Central memory CD4-positive, alpha-beta T cell (primary cell): ENCODE data around the gene SSTR3.
A peak's percentile ranks its signal among the peaks of the same experiment; 100 is the strongest.

Source experiments
- DNase-seq: peaks from one replicate; pipeline ENCODE4 v3.0.0; 2022

Gene SSTR3

GRCh38 chr22:37228106-37229011 is 16.1 kb upstream of the SSTR3 start:
- no peak for DNase-seq

GRCh38 chr22:37226514-37226913 is 14.2 kb upstream of the SSTR3 start:
- no peak for DNase-seq

GRCh38 chr22:37226087-37226486 is 13.8 kb upstream of the SSTR3 start:
- no peak for DNase-seq

GRCh38 chr22:37225481-37225880 is 13.2 kb upstream of the SSTR3 start:
- no peak for DNase-seq

GRCh38 chr22:37224757-37225420 is 12.6 kb upstream of the SSTR3 start:
- no peak for DNase-seq

GRCh38 chr22:37223965-37224551 is 11.8 kb upstream of the SSTR3 start:
- no peak for DNase-seq

- DNase-seq = peak; percentile 69
Observed at GRCh38 chr22:37222440-37222971, 10.2 kb upstream of the SSTR3 start.

GRCh38 chr22:37221424-37222333 is 9.4 kb upstream of the SSTR3 start:
- no peak for DNase-seq

- no peak for DNase-seq
Observed at GRCh38 chr22:37220543-37220981, 8.3 kb upstream of the SSTR3 start.

DNA sequence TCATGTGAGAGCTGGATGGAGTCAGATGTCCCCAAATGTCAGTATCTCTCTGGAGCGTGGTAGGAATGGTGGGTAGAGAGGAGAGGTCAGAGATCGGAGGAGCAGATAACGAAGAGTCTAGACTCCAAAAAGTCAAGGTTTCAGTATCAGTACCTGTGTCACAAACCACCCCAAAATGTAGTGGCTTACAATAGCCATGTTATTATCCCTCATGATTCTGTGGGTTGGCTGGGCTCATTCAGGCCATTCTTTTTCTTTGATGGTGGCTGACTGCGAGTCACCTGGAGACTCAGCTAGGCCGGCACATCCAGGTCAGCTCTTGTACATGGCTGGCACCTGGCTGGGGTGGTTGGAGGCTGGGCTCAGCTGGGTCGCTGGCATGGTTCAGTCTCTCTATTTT is 7.3 kb upstream of the SSTR3 start:
- DNase-seq = no peak

DNA sequence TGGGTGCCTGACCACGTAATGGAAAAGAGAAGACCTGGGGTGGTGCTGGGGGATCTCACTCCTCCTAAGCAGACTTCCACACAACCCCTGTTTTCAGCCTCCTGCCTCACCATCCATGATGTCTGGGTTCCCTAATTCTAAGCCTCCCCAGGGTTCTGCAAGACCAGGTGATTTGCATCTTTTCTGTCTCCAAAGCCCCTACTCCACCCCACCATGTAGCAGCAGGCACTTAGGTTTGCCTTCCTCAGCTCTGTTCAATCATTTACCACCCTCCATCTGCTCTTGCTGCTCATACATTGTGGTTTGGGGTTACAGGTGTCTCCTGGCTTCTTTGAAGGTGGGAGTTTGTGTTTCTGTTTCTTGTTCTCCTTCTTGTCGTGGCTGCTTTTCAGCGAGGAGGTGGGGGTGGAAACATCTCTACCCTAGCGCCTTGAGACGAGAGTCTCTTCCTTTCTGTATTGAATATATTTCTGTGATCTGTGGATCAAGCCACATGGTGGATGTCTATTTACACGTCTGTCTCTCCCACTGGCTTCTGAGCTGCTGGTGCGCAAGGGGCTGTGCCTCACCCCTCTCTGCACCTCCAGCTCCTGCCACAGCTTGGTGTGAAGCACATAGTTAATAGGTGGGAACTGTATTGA is 6.6 kb upstream of the SSTR3 start:
- DNase-seq = peak; percentile 93

DNA sequence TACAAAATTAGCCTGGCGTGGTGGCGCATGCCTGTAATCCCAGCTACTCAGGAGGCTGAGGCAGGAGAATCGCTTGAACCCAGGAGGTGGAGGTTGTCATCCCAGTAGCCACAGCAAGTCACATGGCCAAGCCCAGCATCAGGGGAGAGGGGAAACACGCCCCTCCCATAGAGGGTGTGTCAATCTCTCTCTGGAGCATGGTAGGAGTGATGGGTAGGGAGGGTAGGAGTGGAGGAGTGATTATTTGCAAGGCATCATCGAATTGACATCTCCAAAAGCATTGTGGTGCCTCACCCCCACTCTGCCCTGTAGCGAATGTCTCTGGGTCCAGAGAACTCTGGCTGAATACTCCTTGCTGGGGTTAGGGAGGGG is 6.1 kb upstream of the SSTR3 start:
- DNase-seq = no peak

DNA sequence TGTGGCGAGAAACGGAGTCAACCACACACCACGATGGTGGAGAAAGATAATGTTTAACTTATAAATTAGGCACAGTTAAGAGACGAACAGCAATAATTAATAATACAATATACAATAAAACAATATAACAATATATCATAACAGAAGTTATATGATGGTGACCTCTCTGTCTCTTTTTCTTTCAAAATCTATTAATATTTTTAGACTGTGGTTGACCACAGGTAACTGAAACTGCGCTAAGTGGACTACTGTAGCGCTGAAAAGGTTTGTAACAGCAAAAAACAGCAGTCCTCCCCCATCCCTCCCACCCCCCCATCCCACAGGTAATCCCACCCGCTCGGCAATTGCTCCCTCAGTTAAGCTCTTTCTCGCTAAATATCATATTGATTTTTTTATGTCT is 3.6 kb upstream of the SSTR3 start:
- DNase-seq = no peak

DNA sequence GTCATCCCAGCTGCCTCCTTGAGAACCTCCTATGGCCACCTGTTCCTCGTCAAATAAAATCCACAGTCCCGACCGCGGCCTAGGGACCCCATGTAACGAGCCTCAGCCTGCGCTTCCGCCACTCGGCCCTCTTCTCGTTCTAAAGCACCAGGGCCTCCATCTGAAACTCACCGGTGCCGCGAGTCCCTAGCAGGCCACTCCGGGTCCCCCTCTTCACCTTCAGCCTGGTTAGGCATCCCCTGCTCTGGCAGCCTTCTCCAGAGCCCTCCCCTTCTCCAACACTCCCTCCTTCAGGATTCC is 2.4 kb upstream of the SSTR3 start:
- no peak for DNase-seq

- no peak for DNase-seq
Observed at GRCh38 chr22:37213941-37214730, 1.9 kb upstream of the SSTR3 start.

DNA sequence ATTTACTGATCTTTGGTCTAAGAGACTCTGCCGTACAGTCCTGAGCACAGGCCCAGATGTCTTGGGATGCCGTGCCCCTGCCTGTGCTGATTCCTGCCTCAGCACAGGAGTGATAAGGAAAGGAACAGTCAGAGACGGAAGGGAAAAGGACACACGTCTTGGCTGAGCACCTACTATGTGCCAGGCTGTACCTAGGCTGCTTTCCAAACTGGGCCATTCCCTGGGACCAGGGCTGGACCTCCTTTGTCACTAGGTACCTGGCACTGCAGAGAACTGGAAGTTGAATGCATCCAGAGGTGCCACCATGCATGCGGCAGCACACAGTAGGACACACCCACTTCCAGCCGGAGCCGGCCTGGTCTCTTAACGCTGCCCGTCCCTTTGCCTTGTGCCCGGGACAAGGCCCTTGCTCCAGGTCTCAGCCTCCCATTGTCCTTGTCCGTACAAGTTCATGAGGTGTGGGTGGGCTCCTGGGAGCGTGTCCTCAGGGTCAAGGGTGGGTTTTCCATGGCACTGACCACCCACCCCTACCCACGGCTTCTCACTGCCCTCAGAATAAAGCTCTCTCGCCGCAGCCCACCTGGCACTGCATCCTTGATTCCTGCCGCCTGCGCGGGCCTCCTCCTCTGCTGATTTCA is 1.1 kb upstream of the SSTR3 start:
- no peak for DNase-seq

DNA sequence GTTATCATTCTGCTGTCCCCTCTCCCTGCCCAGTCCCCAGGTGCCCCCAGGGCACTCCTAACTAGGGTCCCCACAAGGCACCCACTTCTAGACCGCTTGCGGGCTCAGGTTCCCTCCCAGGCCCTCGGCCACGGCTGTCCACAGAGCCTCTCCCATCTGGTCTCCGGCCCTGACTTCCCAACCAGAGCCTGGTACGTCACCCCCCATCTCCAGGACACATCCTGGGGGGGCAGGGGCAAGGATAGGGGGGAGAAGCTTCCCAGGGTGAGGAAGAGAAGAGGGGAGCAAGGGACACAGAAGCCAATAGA is 457 bp downstream of the SSTR3 start:
- DNase-seq = no peak

DNA sequence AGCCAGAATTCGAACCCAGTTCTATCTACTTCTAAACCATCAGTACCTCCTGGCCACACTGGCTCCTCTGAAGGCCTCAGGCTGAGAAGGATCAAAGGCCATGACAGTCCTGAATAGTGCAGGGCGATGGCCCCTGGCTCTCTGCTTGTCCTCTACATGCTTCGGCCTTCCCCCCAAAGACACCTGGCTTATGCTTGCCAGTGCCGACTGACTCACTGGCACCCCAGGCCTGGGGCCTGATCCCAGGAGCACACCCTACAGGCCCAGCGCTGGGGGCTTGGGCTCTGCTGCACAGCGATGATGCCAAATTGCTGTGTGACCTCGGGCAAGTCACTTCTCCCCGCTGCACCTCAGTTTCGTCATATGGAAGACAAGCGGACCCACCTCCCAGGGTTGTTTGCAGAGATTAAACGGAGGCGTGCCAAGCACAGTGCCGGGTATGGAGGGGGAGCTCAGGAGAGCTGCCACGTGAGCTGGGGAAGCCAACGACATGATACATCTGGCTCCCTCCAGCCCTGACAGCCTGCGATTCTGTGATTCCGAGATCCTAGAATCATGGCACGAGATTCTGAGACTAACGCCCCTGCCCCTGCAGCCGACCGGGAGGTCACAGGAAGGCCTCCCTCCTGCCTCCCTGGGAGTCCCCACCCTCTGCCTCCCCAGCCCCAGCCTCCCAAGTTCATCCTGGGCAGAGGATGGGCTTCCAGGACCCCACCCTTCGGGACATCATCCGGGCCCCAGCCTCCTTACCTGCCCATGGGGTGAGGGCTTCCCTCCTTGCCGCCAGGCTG is 1.0 kb downstream of the SSTR3 start:
- DNase-seq = no peak

GRCh38 chr22:37210041-37210803 is 2.1 kb downstream of the SSTR3 start:
- no peak for DNase-seq
